H1 (cell line): ENCODE measurements around the gene TGM3. TPM values are rescaled to one million over a fixed set of nuclear protein-coding genes. Genes with fewer than 3 reads are reported as not detected.

ENCODE experiments used
- CTCF ChIA-PET: fragments of 300-600 bp; sonication (Branson Sonifier 250); formaldehyde crosslinking; loops from one replicate; lab custom pipeline; 2021; ENCODE audit not compliant: partially characterized antibody; lab: Charles Lee
- POLR2A ChIA-PET: fragments of 300-600 bp; sonication (Branson Sonifier 250); formaldehyde crosslinking; loops from one replicate; lab custom pipeline; 2021; ENCODE audit warnings: inconsistent platforms; ENCODE audit not compliant: partially characterized antibody; lab: Charles Lee
- DNase-seq, 2 experiments: peaks; one replicate each; pipeline versions ENCODE4 v3.0.0 to v3.0.0-alpha.2; 2010 to 2022; ENCODE audit warnings: low spot score in 2 of 2, low read depth in 1 of 2, mixed read lengths in 1 of 2
- FAIRE-seq: peaks from 2 replicates; lab custom pipeline; 2011; peaks lifted over from hg19 to GRCh38; lab: Jason Lieb, UNC
- H2AFZ ChIP-seq: 2 replicates; pipeline ENCODE4 v1.8.1; 2012; ENCODE audit warnings: low read length, inconsistent platforms
- H2AK5ac ChIP-seq: 2 replicates; pipeline ENCODE4 v1.6.1; 2013; ENCODE audit warnings: low read depth, low read length
- H2BK120ac ChIP-seq: replicated peaks from 2 replicates; pipeline ENCODE3; 2013; ENCODE audit warnings: low read depth, low read length, inconsistent platforms
- H2BK12ac ChIP-seq: 2 replicates; pipeline ENCODE4 v1.6.1; 2013; ENCODE audit warnings: low read depth, low read length
- H2BK15ac ChIP-seq: 2 replicates; pipeline ENCODE4 v1.6.1; 2013; ENCODE audit warnings: low read length
- H2BK20ac ChIP-seq: 2 replicates; pipeline ENCODE4 v1.6.1; 2013; ENCODE audit warnings: low read length
- H2BK5ac ChIP-seq: 2 replicates; pipeline ENCODE4 v1.6.1; 2013; ENCODE audit warnings: low read depth, low read length
- H3K14ac ChIP-seq: 2 replicates; pipeline ENCODE4 v1.6.1; 2013; ENCODE audit warnings: inconsistent platforms; ENCODE audit not compliant: insufficient read length
- H3K18ac ChIP-seq: 2 replicates; pipeline ENCODE4 v1.6.1; 2013; ENCODE audit warnings: low read length; ENCODE audit errors: extremely low read depth
- H3K23ac ChIP-seq: 2 replicates; pipeline ENCODE4 v1.6.1; 2013; ENCODE audit warnings: inconsistent platforms; ENCODE audit not compliant: insufficient read length
- H3K23me2 ChIP-seq: 2 replicates; pipeline ENCODE4 v1.6.1; 2013; ENCODE audit warnings: low read depth, low read length
- H3K27ac ChIP-seq: 2 replicates; pipeline ENCODE4 v1.6.1; 2011; ENCODE audit warnings: low read depth, low read length, inconsistent platforms
- H3K27me3 ChIP-seq, 4 experiments: replicated peaks in 1 of 4; 1 replicate in 1 of 4; 2 replicates in 3 of 4; pipeline versions ENCODE4 v1.6.1 to v1.8.1; 2011 to 2013; ENCODE audit warnings: low read length in 3 of 4, mild to moderate bottlenecking in 3 of 4, inconsistent platforms in 2 of 4, mixed read lengths in 2 of 4, moderate library complexity in 1 of 4; ENCODE audit not compliant: control insufficient read depth in 3 of 4, insufficient read depth in 3 of 4; ENCODE audit errors: extremely low read depth in 1 of 4
- H3K36me3 ChIP-seq, 4 experiments: 2 replicates each; pipeline versions ENCODE4 v1.6.1 to v1.8.1; 2011 to 2013; ENCODE audit warnings: mild to moderate bottlenecking in 4 of 4, low read length in 3 of 4, moderate library complexity in 2 of 4, control low read depth in 1 of 4, inconsistent platforms in 1 of 4; ENCODE audit not compliant: insufficient read depth in 4 of 4, control insufficient read depth in 2 of 4
- H3K4ac ChIP-seq: replicated peaks from 2 replicates; pipeline ENCODE3; 2013; ENCODE audit warnings: low read length, low read depth, mixed read lengths, inconsistent platforms; ENCODE audit not compliant: insufficient read length
- H3K4me1 ChIP-seq, 4 experiments: replicated peaks in 1 of 4; 1 replicate in 1 of 4; 2 replicates in 3 of 4; pipeline versions ENCODE4 v1.6.1 to v1.8.1; 2011 to 2013; ENCODE audit warnings: low read length in 3 of 4, inconsistent platforms in 2 of 4, mixed read lengths in 1 of 4; ENCODE audit not compliant: insufficient read depth in 4 of 4, control insufficient read depth in 3 of 4
- H3K4me2 ChIP-seq, 2 experiments: 2 replicates each; pipeline versions ENCODE4 v1.6.1 to v1.8.1; 2011 to 2013; ENCODE audit warnings: low read depth in 2 of 2, low read length in 2 of 2, control low read depth in 1 of 2, inconsistent platforms in 1 of 2, mild to moderate bottlenecking in 1 of 2; ENCODE audit not compliant: insufficient read depth in 1 of 2
- H3K4me3 ChIP-seq, 4 experiments: fragments of 200-600, 300-600 bp in 1 of 4; sonication (generic), shearing (Covaris generic), sonication (Bioruptor Twin) in 1 of 4; 2 replicates each; pipeline versions ENCODE4 v1.5.1 to v1.8.1; 2011 to 2016; ENCODE audit warnings: low read length in 4 of 4, low read depth in 3 of 4, control low read depth in 2 of 4, inconsistent platforms in 2 of 4, mild to moderate bottlenecking in 2 of 4, mixed read lengths in 1 of 4, moderate library complexity in 1 of 4; ENCODE audit not compliant: insufficient read depth in 2 of 4; ENCODE audit errors: extremely low read depth in 1 of 4
- H3K56ac ChIP-seq: replicated peaks from 2 replicates; pipeline ENCODE3; 2013; ENCODE audit warnings: low read depth, mild to moderate bottlenecking, mixed read lengths, low read length, inconsistent platforms; ENCODE audit not compliant: insufficient read length
- H3K79me1 ChIP-seq: 2 replicates; pipeline ENCODE4 v1.6.1; 2013; ENCODE audit warnings: low read depth, low read length, control low read depth
- H3K79me2 ChIP-seq, 2 experiments: 2 replicates each; pipeline versions ENCODE4 v1.6.1 to v1.8.1; 2012 to 2013; ENCODE audit warnings: low read length in 2 of 2, mild to moderate bottlenecking in 2 of 2, inconsistent platforms in 1 of 2; ENCODE audit not compliant: insufficient read depth in 2 of 2, control insufficient read depth in 1 of 2
- H3K9ac ChIP-seq, 4 experiments: replicated peaks in 1 of 4; 1 replicate in 1 of 4; 2 replicates in 3 of 4; pipeline versions ENCODE4 v1.6.1 to v1.8.1; 2011 to 2013; ENCODE audit warnings: low read depth in 3 of 4, low read length in 3 of 4, control low read depth in 2 of 4, mild to moderate bottlenecking in 2 of 4, moderate library complexity in 2 of 4, inconsistent platforms in 1 of 4; ENCODE audit errors: extremely low read depth in 1 of 4
- H3K9me3 ChIP-seq, 2 experiments: 2 replicates each; pipeline versions ENCODE4 v1.6.1 to v1.8.1; 2012 to 2013; ENCODE audit warnings: mild to moderate bottlenecking in 2 of 2, moderate library complexity in 2 of 2, control low read depth in 1 of 2, inconsistent platforms in 1 of 2, low read depth in 1 of 2, low read length in 1 of 2, mixed read lengths in 1 of 2; ENCODE audit not compliant: insufficient read depth in 2 of 2
- H4K20me1 ChIP-seq, 2 experiments: replicated peaks in 1 of 2; 2 replicates each; pipeline versions ENCODE3 to v1.8.1; 2011 to 2013; ENCODE audit warnings: inconsistent platforms in 2 of 2, low read length in 2 of 2, mild to moderate bottlenecking in 1 of 2; ENCODE audit not compliant: insufficient read depth in 2 of 2, control insufficient read depth in 1 of 2
- H4K5ac ChIP-seq: 2 replicates; pipeline ENCODE4 v1.6.1; 2013; ENCODE audit warnings: low read length, low read depth, mixed read lengths, inconsistent platforms; ENCODE audit not compliant: insufficient read length
- H4K8ac ChIP-seq: 2 replicates; pipeline ENCODE4 v1.8.0; 2013; ENCODE audit warnings: mild to moderate bottlenecking, moderate library complexity, low read length, inconsistent platforms; ENCODE audit not compliant: insufficient read depth; ENCODE audit errors: extremely low read depth
- H4K91ac ChIP-seq: replicated peaks from 2 replicates; pipeline ENCODE3; 2013; ENCODE audit warnings: low read length, mixed read lengths, inconsistent platforms; ENCODE audit not compliant: insufficient read length
- CTBP2 ChIP-seq: IDR thresholded peaks from 2 replicates; pipeline ENCODE4 v1.7.0; 2011; ENCODE audit warnings: borderline replicate concordance, mild to moderate bottlenecking, moderate library complexity, mixed read lengths, low read length; ENCODE audit not compliant: insufficient read depth, insufficient read length
- EGR1 ChIP-seq: IDR thresholded peaks from 2 replicates; pipeline ENCODE4 v1.6.1; 2011; ENCODE audit warnings: low read depth, low read length, borderline replicate concordance
- FOSL1 ChIP-seq: IDR thresholded peaks from 2 replicates; pipeline ENCODE4 v1.6.1; 2011; ENCODE audit warnings: mild to moderate bottlenecking, low read depth, low read length, moderate library complexity; ENCODE audit not compliant: insufficient read depth
- JUND ChIP-seq: IDR thresholded peaks from 2 replicates; pipeline ENCODE4 v1.6.1; 2011; ENCODE audit warnings: mild to moderate bottlenecking, improper control_type of control experiment, low read length
- MAFK ChIP-seq: IDR thresholded peaks from 2 replicates; pipeline ENCODE4 v1.6.1; 2012; ENCODE audit warnings: low read depth, mild to moderate bottlenecking, improper control_type of control experiment, low read length
- RNF2 ChIP-seq: fragments of 200-900, 300-1000 bp; sonication (generic); IDR thresholded peaks from 2 replicates; pipeline ENCODE4 v1.7.1; 2016; ENCODE audit warnings: borderline replicate concordance, low read depth, mild to moderate bottlenecking, antibody characterized with exemption, low read length; ENCODE audit not compliant: poor library complexity, severe bottlenecking; ENCODE audit errors: missing control alignments
- TAF1 ChIP-seq: IDR thresholded peaks from 2 replicates; pipeline ENCODE4 v1.6.1; 2011; ENCODE audit warnings: mild to moderate bottlenecking, low read depth, low read length
- WGBS, 2 experiments: shearing (Covaris generic) in 1 of 2; methylation state at CpG; one replicate each; pipeline versions ENCODE4 v1.1.6 to v1.1.7; 2013 to 2015; ENCODE audit warnings: low lambda C conversion rate in 2 of 2, mixed read lengths in 2 of 2, inconsistent platforms in 1 of 2, low coverage in 1 of 2, missing lambda C conversion rate in 1 of 2; ENCODE audit not compliant: insufficient replicate concordance in 2 of 2, insufficient coverage in 1 of 2, insufficient read length in 1 of 2; ENCODE audit errors: extremely low coverage in 1 of 2, missing lambda C conversion rate in 1 of 2; 5-methylcytosine and 5-hydroxymethylcytosine counted together
- polyA plus RNA-seq, 7 experiments: library from polyadenylated mRNA; depleted of rRNA in 3 of 7; stranded (reverse) in 5 of 7; unstranded in 2 of 7; fragments of >200 nt in 5 of 7; fragments of 200-250 nt in 2 of 7; gene quantifications; 1 replicate in 5 of 7; 2 replicates in 1 of 7; 4 replicates in 1 of 7; pipeline versions ENCODE4 v1.2.1 to v1.2.3, GENCODE V29; 2011 to 2013; ENCODE audit warnings: missing spikeins in 2 of 7, mixed read lengths in 2 of 7
- total RNA-seq: library from RNA; stranded (reverse); fragmentation: NEBNext Ultra II Directional; extraction: Animal tissue kit (Norgen Biotek cat#: 25700); gene quantifications from 2 replicates; pipeline ENCODE4 v1.2.1, GENCODE V29; 2021
- TF ChIP-seq, protein P1 (sequence below): IDR thresholded peaks from 2 replicates; pipeline ENCODE4 v1.6.1; 2011; ENCODE audit warnings: low read length, improper control_type of control experiment
- TF ChIP-seq, protein P2 (sequence below): IDR thresholded peaks from 2 replicates; pipeline ENCODE4 v1.6.1; 2012; ENCODE audit warnings: inconsistent platforms

The TGM3 gene
- total and polyA plus RNA-seq, 2 of the 8 experiments (the other 6 are each of a cell fraction or from before 2014, with no cell fraction given) = 0.12 TPM; not detected in 1

DNA sequence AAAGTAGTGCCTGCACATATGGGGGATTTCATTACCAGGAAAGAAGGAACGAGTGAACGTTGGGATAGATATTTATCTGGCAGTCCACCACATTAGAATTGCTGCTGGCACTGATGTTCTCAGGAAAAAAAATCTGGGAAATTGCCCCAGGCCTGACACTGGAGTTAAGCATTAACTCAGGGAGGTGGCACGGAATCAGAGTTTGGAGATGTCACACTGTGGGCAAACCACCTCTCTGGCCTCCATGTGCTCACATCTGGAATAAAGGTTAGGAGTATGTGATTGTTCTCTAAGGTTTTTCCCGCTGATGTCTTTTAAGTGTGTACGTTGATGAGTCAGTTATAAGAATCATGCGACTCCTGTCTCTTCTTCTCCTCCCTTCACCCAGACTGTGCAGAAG lies 7.9 kb downstream of the TGM3 start:
- Histone ChIP-seq H3K56ac (no peak overlapping the region), H2BK5ac (no peak overlapping the region), H3K27ac (no peak overlapping the region), H3K36me3 (no peaks in the 10 kb centered on the region), H2AK5ac (no peak overlapping the region), H3K9me3 (no peaks in the 10 kb centered on the region), H3K23me2 (no peaks in the 10 kb centered on the region), H2BK20ac (no peak overlapping the region), H4K91ac (no peak overlapping the region), H3K14ac (no peak overlapping the region), H4K20me1 (no peaks in the 10 kb centered on the region), H4K8ac (no peak overlapping the region), H3K4me3 (no peak overlapping the region), H3K4ac (no peak overlapping the region), H2BK120ac (no peak overlapping the region), H2BK12ac (no peak overlapping the region), H3K79me2 (no peaks in the 10 kb centered on the region), H2BK15ac (no peak overlapping the region), H3K4me1 (no peaks in the 10 kb centered on the region), H3K4me2 (no peak overlapping the region), H2AFZ (no peak overlapping the region)
- DNase-seq (no peak), FAIRE-seq (no peak)
- POLR2A ChIA-PET = no interaction called here
- CTCF ChIA-PET = interaction anchor here (1.3 to 2.1 kb wide), 3 partner anchors 44 to 96 kb away, joined by 3 to 7 read pairs (median 3); no protein-coding TSS in a partner anchor
- 81% methylated on average over 6 of the region's 6 CpGs; no CpG with 5 or more reads in 1 of the 2 experiments for WGBS, 2 experiments
- TF ChIP-seq EGR1 (no peak), CTBP2 (no peak), TAF1 (no peak), FOSL1 (no peak), JUND (no peak), MAFK (no peak), RNF2 (no peak)
- TF ChIP-seq, protein P1, sequence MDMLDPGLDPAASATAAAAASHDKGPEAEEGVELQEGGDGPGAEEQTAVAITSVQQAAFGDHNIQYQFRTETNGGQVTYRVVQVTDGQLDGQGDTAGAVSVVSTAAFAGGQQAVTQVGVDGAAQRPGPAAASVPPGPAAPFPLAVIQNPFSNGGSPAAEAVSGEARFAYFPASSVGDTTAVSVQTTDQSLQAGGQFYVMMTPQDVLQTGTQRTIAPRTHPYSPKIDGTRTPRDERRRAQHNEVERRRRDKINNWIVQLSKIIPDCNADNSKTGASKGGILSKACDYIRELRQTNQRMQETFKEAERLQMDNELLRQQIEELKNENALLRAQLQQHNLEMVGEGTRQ = no peak
- TF ChIP-seq, protein P2, sequence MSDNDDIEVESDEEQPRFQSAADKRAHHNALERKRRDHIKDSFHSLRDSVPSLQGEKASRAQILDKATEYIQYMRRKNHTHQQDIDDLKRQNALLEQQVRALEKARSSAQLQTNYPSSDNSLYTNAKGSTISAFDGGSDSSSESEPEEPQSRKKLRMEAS = no peak
- TF ChIP-seq, all 59 proteins: peak for 0
- H3K23ac ChIP-seq = no peak overlapping the region
- no peak overlapping the region for H3K18ac ChIP-seq
- H3K79me1 ChIP-seq = no peaks in the 10 kb centered on the region
- H3K9ac ChIP-seq = no peak overlapping the region
- no peak overlapping the region for H4K5ac ChIP-seq
- no peaks in the 10 kb centered on the region; a peak in 1 of 7 replicates for H3K27me3 ChIP-seq
